ENCODE results near the gene ALDH1A1. TPM values are rescaled to one million over a fixed set of nuclear protein-coding genes. Genes with fewer than 3 reads are reported as not detected.

Gene ALDH1A1
- total RNA-seq, 1 donor from 2014 or later = 1.5 TPM

GRCh38 chr9:72919246-72919945 is 33.5 kb downstream of the ALDH1A1 start:
- no peak overlapping the region for H2AFZ ChIP-seq (ENCODE audit: low read depth, low read length)
- no peak overlapping the region for H3K4me3 ChIP-seq (ENCODE audit: insufficient read depth, low read depth, low read length)
- FAIRE-seq = no peak
- H3K27me3 Mint-ChIP-seq (ENCODE audit: low read depth, unreplicated experiment) = no peaks in the 10 kb centered on the region
- DNase-seq (ENCODE audit: low read depth) = no peak
- no peaks in the 10 kb centered on the region for H3K36me3 ChIP-seq (ENCODE audit: insufficient read depth, low read length)
- no peak overlapping the region for H3K4me2 ChIP-seq (ENCODE audit: low read length)
- no peak overlapping the region for H3K4me3 Mint-ChIP-seq (ENCODE audit: unreplicated experiment)
- H3K9ac ChIP-seq (ENCODE audit: low read length) = no peak overlapping the region
- H3K4me1 ChIP-seq (ENCODE audit: insufficient read depth, low read length) = no peaks in the 10 kb centered on the region
- H3K9me3 ChIP-seq (ENCODE audit: insufficient read depth, low read depth, low read length) = no peaks in the 10 kb centered on the region
- no peak for TF ChIP-seq EZH2 (IDR thresholded peaks at IDR 0.05; ENCODE audit: insufficient read depth, low read length)
- TF ChIP-seq, protein P1, sequence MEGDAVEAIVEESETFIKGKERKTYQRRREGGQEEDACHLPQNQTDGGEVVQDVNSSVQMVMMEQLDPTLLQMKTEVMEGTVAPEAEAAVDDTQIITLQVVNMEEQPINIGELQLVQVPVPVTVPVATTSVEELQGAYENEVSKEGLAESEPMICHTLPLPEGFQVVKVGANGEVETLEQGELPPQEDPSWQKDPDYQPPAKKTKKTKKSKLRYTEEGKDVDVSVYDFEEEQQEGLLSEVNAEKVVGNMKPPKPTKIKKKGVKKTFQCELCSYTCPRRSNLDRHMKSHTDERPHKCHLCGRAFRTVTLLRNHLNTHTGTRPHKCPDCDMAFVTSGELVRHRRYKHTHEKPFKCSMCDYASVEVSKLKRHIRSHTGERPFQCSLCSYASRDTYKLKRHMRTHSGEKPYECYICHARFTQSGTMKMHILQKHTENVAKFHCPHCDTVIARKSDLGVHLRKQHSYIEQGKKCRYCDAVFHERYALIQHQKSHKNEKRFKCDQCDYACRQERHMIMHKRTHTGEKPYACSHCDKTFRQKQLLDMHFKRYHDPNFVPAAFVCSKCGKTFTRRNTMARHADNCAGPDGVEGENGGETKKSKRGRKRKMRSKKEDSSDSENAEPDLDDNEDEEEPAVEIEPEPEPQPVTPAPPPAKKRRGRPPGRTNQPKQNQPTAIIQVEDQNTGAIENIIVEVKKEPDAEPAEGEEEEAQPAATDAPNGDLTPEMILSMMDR (IDR thresholded peaks at IDR 0.05; ENCODE audit: insufficient read depth, low read depth, low read length) = no peak
- H3K27ac Mint-ChIP-seq (ENCODE audit: unreplicated experiment) = no peak overlapping the region
- no peaks in the 10 kb centered on the region for H3K36me3 Mint-ChIP-seq (ENCODE audit: low read depth, unreplicated experiment)
- no peaks in the 10 kb centered on the region for H3K79me2 ChIP-seq (ENCODE audit: insufficient read depth, low read length)
- no peaks in the 10 kb centered on the region for H3K9me3 Mint-ChIP-seq (ENCODE audit: unreplicated experiment)
- no peaks in the 10 kb centered on the region for H3K27me3 ChIP-seq (ENCODE audit: insufficient read depth, low read length)
- H3K4me1 Mint-ChIP-seq (ENCODE audit: low read depth, unreplicated experiment) = peaks cover 6% of the 10 kb centered on the region
- no peaks in the 10 kb centered on the region for H4K20me1 ChIP-seq (ENCODE audit: insufficient read depth, low read length)
- H3K27ac ChIP-seq (ENCODE audit: low read depth, low read length) = no peak overlapping the region

- no peak for FAIRE-seq
- Histone ChIP-seq H3K9me3 (ENCODE audit: insufficient read depth, low read depth, low read length) (no peaks in the 10 kb centered on the region), H3K9ac (ENCODE audit: low read length) (no peak overlapping the region), H3K79me2 (ENCODE audit: insufficient read depth, low read length) (no peaks in the 10 kb centered on the region), H4K20me1 (ENCODE audit: insufficient read depth, low read length) (no peaks in the 10 kb centered on the region), H2AFZ (ENCODE audit: low read depth, low read length) (no peak overlapping the region), H3K4me3 (ENCODE audit: insufficient read depth, low read depth, low read length) (no peak overlapping the region), H3K4me2 (ENCODE audit: low read length) (no peak overlapping the region), H3K27me3 (ENCODE audit: insufficient read depth, low read length) (no peaks in the 10 kb centered on the region), H3K4me1 (ENCODE audit: insufficient read depth, low read length) (no peaks in the 10 kb centered on the region), H3K36me3 (ENCODE audit: insufficient read depth, low read length) (no peaks in the 10 kb centered on the region), H3K27ac (ENCODE audit: low read depth, low read length) (no peak overlapping the region)
- H3K27ac Mint-ChIP-seq (ENCODE audit: unreplicated experiment) = no peak overlapping the region
- H3K9me3 Mint-ChIP-seq (ENCODE audit: unreplicated experiment) = no peaks in the 10 kb centered on the region
- DNase-seq (ENCODE audit: low read depth) = no peak
- no peaks in the 10 kb centered on the region for H3K27me3 Mint-ChIP-seq (ENCODE audit: low read depth, unreplicated experiment)
- H3K4me3 Mint-ChIP-seq (ENCODE audit: unreplicated experiment) = no peak overlapping the region
- peaks cover 6% of the 10 kb centered on the region for H3K4me1 Mint-ChIP-seq (ENCODE audit: low read depth, unreplicated experiment)
- TF ChIP-seq, protein P1 (IDR thresholded peaks at IDR 0.05; ENCODE audit: insufficient read depth, low read depth, low read length) = no peak
- TF ChIP-seq EZH2 (IDR thresholded peaks at IDR 0.05; ENCODE audit: insufficient read depth, low read length) = no peak
- H3K36me3 Mint-ChIP-seq (ENCODE audit: low read depth, unreplicated experiment) = no peaks in the 10 kb centered on the region
These were observed 34.9 kb downstream of the ALDH1A1 start for GRCh38 chr9:72917892-72918509.

- no peaks in the 10 kb centered on the region for H3K36me3 Mint-ChIP-seq (ENCODE audit: low read depth, unreplicated experiment)
- Histone ChIP-seq H3K4me1 (ENCODE audit: insufficient read depth, low read length) (no peaks in the 10 kb centered on the region), H3K36me3 (ENCODE audit: insufficient read depth, low read length) (no peaks in the 10 kb centered on the region), H3K79me2 (ENCODE audit: insufficient read depth, low read length) (no peaks in the 10 kb centered on the region), H3K9ac (ENCODE audit: low read length) (no peak overlapping the region), H3K9me3 (ENCODE audit: insufficient read depth, low read depth, low read length) (no peaks in the 10 kb centered on the region), H3K27ac (ENCODE audit: low read depth, low read length) (no peak overlapping the region), H3K4me2 (ENCODE audit: low read length) (no peak overlapping the region), H3K27me3 (ENCODE audit: insufficient read depth, low read length) (no peaks in the 10 kb centered on the region), H4K20me1 (ENCODE audit: insufficient read depth, low read length) (no peaks in the 10 kb centered on the region), H3K4me3 (ENCODE audit: insufficient read depth, low read depth, low read length) (no peak overlapping the region), H2AFZ (ENCODE audit: low read depth, low read length) (no peak overlapping the region)
- peaks cover 6% of the 10 kb centered on the region for H3K4me1 Mint-ChIP-seq (ENCODE audit: low read depth, unreplicated experiment)
- H3K27me3 Mint-ChIP-seq (ENCODE audit: low read depth, unreplicated experiment) = no peaks in the 10 kb centered on the region
- H3K27ac Mint-ChIP-seq (ENCODE audit: unreplicated experiment) = no peak overlapping the region
- TF ChIP-seq, protein P1 (IDR thresholded peaks at IDR 0.05; ENCODE audit: insufficient read depth, low read depth, low read length) = no peak
- no peak for TF ChIP-seq EZH2 (IDR thresholded peaks at IDR 0.05; ENCODE audit: insufficient read depth, low read length)
- H3K4me3 Mint-ChIP-seq (ENCODE audit: unreplicated experiment) = no peak overlapping the region
- DNase-seq (ENCODE audit: low read depth) = no peak
- no peak for FAIRE-seq
- H3K9me3 Mint-ChIP-seq (ENCODE audit: unreplicated experiment) = no peaks in the 10 kb centered on the region
These were observed 37.2 kb downstream of the ALDH1A1 start for GRCh38 chr9:72915659-72916058.

Data from astrocyte (in vitro differentiated cells and primary cell).